Liver (tissue), 9 donors: ENCODE measurements around the gene BARHL1. TPM values are rescaled to one million over a fixed set of nuclear protein-coding genes. Genes with fewer than 3 reads are reported as not detected.

ENCODE experiments used
- DNase-seq: peaks from one replicate; pipeline ENCODE4 v3.0.0-alpha.2; 2017; ENCODE audit warnings: low spot score
- H3K27ac ChIP-seq, 2 donors: one replicate each; pipeline ENCODE4 v1.7.0; 2013; ENCODE audit warnings: inconsistent platforms in 2 of 2, low read length in 2 of 2, control low read depth in 1 of 2, low read depth in 1 of 2, mild to moderate bottlenecking in 1 of 2
- H3K27me3 ChIP-seq, 4 donors: one replicate each; pipeline versions ENCODE4 v1.6.1 to v1.7.0; 2013; ENCODE audit warnings: low read length in 3 of 4, inconsistent platforms in 1 of 4, mild to moderate bottlenecking in 1 of 4, moderate library complexity in 1 of 4; ENCODE audit not compliant: control insufficient read depth in 4 of 4, insufficient read depth in 4 of 4
- H3K36me3 ChIP-seq, 4 donors: one replicate each; pipeline versions ENCODE4 v1.6.1 to v1.7.0; 2013; ENCODE audit warnings: low read length in 3 of 4, mild to moderate bottlenecking in 3 of 4, low read depth in 1 of 4, moderate library complexity in 1 of 4; ENCODE audit not compliant: control insufficient read depth in 4 of 4, insufficient read depth in 3 of 4
- H3K4me1 ChIP-seq, 4 donors: one replicate each; pipeline versions ENCODE4 v1.6.1 to v1.7.0; 2013; ENCODE audit warnings: low read length in 3 of 4, mild to moderate bottlenecking in 3 of 4, moderate library complexity in 1 of 4; ENCODE audit not compliant: control insufficient read depth in 4 of 4, insufficient read depth in 4 of 4
- H3K4me3 ChIP-seq, 3 donors: one replicate each; pipeline versions ENCODE4 v1.6.1 to v1.7.0; 2013; ENCODE audit warnings: low read length in 3 of 3, control low read depth in 1 of 3, low read depth in 1 of 3, mild to moderate bottlenecking in 1 of 3
- H3K9ac ChIP-seq, 2 donors: one replicate each; pipeline ENCODE4 v1.7.0; 2013; ENCODE audit warnings: low read length in 2 of 2, mild to moderate bottlenecking in 2 of 2, moderate library complexity in 2 of 2, control low read depth in 1 of 2, low read depth in 1 of 2
- H3K9me3 ChIP-seq, 4 donors: one replicate each; pipeline versions ENCODE4 v1.6.1 to v1.7.0; 2013; ENCODE audit warnings: low read length in 3 of 4; ENCODE audit not compliant: control insufficient read depth in 4 of 4
- EGR1 ChIP-seq, 2 donors: IDR thresholded peaks; 2 replicates each; pipeline ENCODE4 v1.6.1; 2016 to 2018; ENCODE audit warnings: antibody characterized with exemption in 2 of 2, low read depth in 2 of 2
- FOXA1 ChIP-seq: IDR thresholded peaks from 2 replicates; pipeline ENCODE4 v1.6.1; 2016; ENCODE audit warnings: antibody characterized with exemption
- GABPA ChIP-seq, 2 donors: IDR thresholded peaks in 1 of 2; conservative IDR thresholded peaks in 1 of 2; 2 replicates each; pipeline ENCODE4 v1.6.1; 2016; ENCODE audit warnings: antibody characterized with exemption in 2 of 2, mild to moderate bottlenecking in 1 of 2, moderate library complexity in 1 of 2
- HNF4A ChIP-seq, 2 donors: conservative IDR thresholded peaks; 2 replicates each; pipeline ENCODE4 v1.6.1; 2016; ENCODE audit warnings: antibody characterized with exemption in 2 of 2, mild to moderate bottlenecking in 2 of 2
- NR2F2 ChIP-seq: IDR thresholded peaks from 2 replicates; pipeline ENCODE4 v1.6.1; 2016; ENCODE audit warnings: antibody characterized with exemption
- RAD21 ChIP-seq, 2 donors: IDR thresholded peaks; 2 replicates each; pipeline ENCODE4 v1.6.1; 2016; ENCODE audit warnings: antibody characterized with exemption in 2 of 2, mild to moderate bottlenecking in 2 of 2
- RXRA ChIP-seq, 2 donors: IDR thresholded peaks; 2 replicates each; pipeline ENCODE4 v1.6.1; 2017 to 2018; ENCODE audit warnings: antibody characterized with exemption in 2 of 2, mild to moderate bottlenecking in 1 of 2
- TAF1 ChIP-seq: conservative IDR thresholded peaks from 2 replicates; pipeline ENCODE4 v1.6.1; 2016; ENCODE audit warnings: antibody characterized with exemption, mild to moderate bottlenecking
- YY1 ChIP-seq: IDR thresholded peaks from 2 replicates; pipeline ENCODE4 v1.6.1; 2016; ENCODE audit warnings: antibody characterized with exemption, mild to moderate bottlenecking
- WGBS: extraction: QIAGEN DNeasy Blood & Tissue Kit; methylation state at CpG from one replicate; pipeline ENCODE4 v1.1.7; 2013; 5-methylcytosine and 5-hydroxymethylcytosine counted together
- polyA plus RNA-seq, 2 donors: library from polyadenylated mRNA; stranded (reverse) in 1 of 2; unstranded in 1 of 2; fragments of 200-250 nt in 1 of 2; fragments of >200 nt in 1 of 2; fragmentation: Nextera tagmentation in 1 of 2; extraction: Ambion mirVana in 1 of 2; gene quantifications; one replicate each; pipeline versions ENCODE4 v1.2.1 to v1.2.3, GENCODE V29; 2013 to 2015
- total RNA-seq, 2 donors: library from RNA; depleted of rRNA; stranded (reverse); fragments of >200 nt; gene quantifications; one replicate each; pipeline ENCODE4 v1.2.3, GENCODE V29; 2014
- TF ChIP-seq, protein P1 (sequence below): IDR thresholded peaks from 2 replicates; pipeline ENCODE4 v1.6.1; 2016; ENCODE audit warnings: antibody characterized with exemption
- TF ChIP-seq, protein P2 (sequence below): IDR thresholded peaks from 2 replicates; pipeline ENCODE4 v1.6.1; 2016; ENCODE audit warnings: antibody characterized with exemption
- TF ChIP-seq, protein P3 (sequence below): fragments of 150-350 bp; IDR thresholded peaks from 2 replicates; pipeline ENCODE4 v1.5.1; 2017; ENCODE audit warnings: improper control_type of control experiment, low read depth, low read length; ENCODE audit not compliant: missing input control
- TF ChIP-seq, protein P4 (sequence below): IDR thresholded peaks from 2 replicates; pipeline ENCODE4 v1.6.1; 2016; ENCODE audit warnings: antibody characterized with exemption
- donor health status: healthy.
- donor health status: healthy.
- donor health status: healthy.
- donor health status: healthy.
- donor health status: healthy.

The BARHL1 gene
- total and polyA plus RNA-seq, 4 donors: not detected

DNA sequence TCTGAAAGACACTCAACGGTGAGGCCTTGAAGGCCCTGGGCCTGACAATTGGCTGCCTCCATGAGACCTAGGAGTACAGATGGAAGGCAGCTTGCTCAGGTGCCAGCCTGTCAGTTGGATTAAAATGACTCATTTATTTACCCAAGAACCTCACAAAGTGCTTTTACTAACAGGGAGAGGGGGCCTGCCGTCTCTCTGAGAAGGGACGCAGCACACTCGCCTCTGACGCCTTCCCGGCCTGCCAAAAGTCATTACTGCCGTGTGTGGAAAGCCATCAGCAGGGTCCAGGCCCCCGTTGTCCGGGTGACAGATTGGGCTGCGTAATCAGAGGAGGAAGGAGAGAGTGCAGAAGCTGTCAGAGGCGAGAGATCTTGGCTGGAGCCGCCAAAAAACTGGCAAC, 54.9 kb downstream of the BARHL1 start:
- WGBS: 87% methylated on average over 12 of the region's 12 CpGs
- no peak for DNase-seq
- Histone ChIP-seq H3K9me3 (no peaks in the 10 kb centered on the region), H3K9ac (no peak overlapping the region), H3K4me3 (no peak overlapping the region), H3K4me1 (no peaks in the 10 kb centered on the region), H3K36me3 (peaks cover 8 to 54% (median 30%) of the 10 kb centered on the region in 4 donors), H3K27me3 (no peaks in the 10 kb centered on the region), H3K27ac (no peak overlapping the region)
- TF ChIP-seq NR2F2 (no peak), RXRA (IDR thresholded peaks at IDR 0.05) (no peak), YY1 (no peak), FOXA1 (no peak)
- TF ChIP-seq, protein P1, sequence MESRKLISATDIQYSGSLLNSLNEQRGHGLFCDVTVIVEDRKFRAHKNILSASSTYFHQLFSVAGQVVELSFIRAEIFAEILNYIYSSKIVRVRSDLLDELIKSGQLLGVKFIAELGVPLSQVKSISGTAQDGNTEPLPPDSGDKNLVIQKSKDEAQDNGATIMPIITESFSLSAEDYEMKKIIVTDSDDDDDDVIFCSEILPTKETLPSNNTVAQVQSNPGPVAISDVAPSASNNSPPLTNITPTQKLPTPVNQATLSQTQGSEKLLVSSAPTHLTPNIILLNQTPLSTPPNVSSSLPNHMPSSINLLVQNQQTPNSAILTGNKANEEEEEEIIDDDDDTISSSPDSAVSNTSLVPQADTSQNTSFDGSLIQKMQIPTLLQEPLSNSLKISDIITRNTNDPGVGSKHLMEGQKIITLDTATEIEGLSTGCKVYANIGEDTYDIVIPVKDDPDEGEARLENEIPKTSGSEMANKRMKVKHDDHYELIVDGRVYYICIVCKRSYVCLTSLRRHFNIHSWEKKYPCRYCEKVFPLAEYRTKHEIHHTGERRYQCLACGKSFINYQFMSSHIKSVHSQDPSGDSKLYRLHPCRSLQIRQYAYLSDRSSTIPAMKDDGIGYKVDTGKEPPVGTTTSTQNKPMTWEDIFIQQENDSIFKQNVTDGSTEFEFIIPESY: no peak
- TF ChIP-seq, protein P2, sequence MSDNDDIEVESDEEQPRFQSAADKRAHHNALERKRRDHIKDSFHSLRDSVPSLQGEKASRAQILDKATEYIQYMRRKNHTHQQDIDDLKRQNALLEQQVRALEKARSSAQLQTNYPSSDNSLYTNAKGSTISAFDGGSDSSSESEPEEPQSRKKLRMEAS: no peak
- TF ChIP-seq, protein P3, sequence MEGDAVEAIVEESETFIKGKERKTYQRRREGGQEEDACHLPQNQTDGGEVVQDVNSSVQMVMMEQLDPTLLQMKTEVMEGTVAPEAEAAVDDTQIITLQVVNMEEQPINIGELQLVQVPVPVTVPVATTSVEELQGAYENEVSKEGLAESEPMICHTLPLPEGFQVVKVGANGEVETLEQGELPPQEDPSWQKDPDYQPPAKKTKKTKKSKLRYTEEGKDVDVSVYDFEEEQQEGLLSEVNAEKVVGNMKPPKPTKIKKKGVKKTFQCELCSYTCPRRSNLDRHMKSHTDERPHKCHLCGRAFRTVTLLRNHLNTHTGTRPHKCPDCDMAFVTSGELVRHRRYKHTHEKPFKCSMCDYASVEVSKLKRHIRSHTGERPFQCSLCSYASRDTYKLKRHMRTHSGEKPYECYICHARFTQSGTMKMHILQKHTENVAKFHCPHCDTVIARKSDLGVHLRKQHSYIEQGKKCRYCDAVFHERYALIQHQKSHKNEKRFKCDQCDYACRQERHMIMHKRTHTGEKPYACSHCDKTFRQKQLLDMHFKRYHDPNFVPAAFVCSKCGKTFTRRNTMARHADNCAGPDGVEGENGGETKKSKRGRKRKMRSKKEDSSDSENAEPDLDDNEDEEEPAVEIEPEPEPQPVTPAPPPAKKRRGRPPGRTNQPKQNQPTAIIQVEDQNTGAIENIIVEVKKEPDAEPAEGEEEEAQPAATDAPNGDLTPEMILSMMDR: no peak
- TF ChIP-seq, protein P4, sequence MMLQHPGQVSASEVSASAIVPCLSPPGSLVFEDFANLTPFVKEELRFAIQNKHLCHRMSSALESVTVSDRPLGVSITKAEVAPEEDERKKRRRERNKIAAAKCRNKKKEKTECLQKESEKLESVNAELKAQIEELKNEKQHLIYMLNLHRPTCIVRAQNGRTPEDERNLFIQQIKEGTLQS: no peak

DNA sequence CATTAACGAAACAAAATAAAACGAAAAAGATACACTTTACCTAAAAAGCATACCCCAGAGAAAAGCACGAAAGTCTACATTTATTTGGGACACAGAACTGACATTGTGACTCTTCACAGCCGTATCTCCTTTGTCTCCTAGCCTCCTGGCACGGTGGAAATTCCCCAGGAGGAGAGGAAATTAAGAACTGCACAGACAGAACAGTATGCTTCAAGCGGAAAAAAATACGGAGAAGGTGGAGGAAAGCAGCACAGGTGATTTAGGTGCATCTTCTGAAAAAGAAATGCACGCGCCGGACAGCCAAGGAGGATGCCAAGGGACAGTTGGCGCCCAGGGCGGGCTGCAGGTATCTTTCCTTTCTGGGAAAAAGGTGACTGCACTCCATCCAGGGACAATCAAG, 55.4 kb downstream of the BARHL1 start:
- DNase-seq: no peak
- WGBS: 94% methylated on average over 12 of the region's 12 CpGs
- TF ChIP-seq EGR1 (IDR thresholded peaks at IDR 0.05; ENCODE audit: low read depth in 2 of 2) (no peak), TAF1 (no peak), HNF4A (conservative IDR thresholded peaks at IDR 0.05) (no peak), GABPA (IDR thresholded peaks at IDR 0.05 in 1 of 2, conservative IDR thresholded peaks at IDR 0.05 in 1 of 2) (no peak), RAD21 (IDR thresholded peaks at IDR 0.05) (no peak)
- TF ChIP-seq, protein P3: no peak
- no peak overlapping the region for H3K27ac ChIP-seq
- no peak overlapping the region for H3K4me3 ChIP-seq
- H3K27me3 ChIP-seq: no peaks in the 10 kb centered on the region
- H3K9me3 ChIP-seq: no peaks in the 10 kb centered on the region
- no peak overlapping the region for H3K9ac ChIP-seq
- peaks cover 8 to 54% (median 30%) of the 10 kb centered on the region in 4 donors for H3K36me3 ChIP-seq
- no peaks in the 10 kb centered on the region for H3K4me1 ChIP-seq
